ENCODE results near the gene GLB1L.
"Not testable (repeated sequence)": the region's sequence is repeated elsewhere in the genome, so short reads cannot be mapped to it uniquely, and the experiment has no call there.

GLB1L gene

GRCh38 chr2:219245148-219245898 is at the start of gene GLB1L, which contains the start of gene STK16:
Gene GLB1L (minus strand): TSS chr2:219245444. CDS start chr2:219243573, 1,871 bp downstream.
Gene STK16 (plus strand): TSS chr2:219245479. CDS start chr2:219246000, 521 bp downstream.
- Histone ChIP-seq H3K4me3 (ENCODE audit: low read length) (peak within 1 kb of the TSS; percentile 71), H3K27me3 (ENCODE audit: insufficient read depth, low read length) (no peaks in the 10 kb centered on the region), H3K9me3 (ENCODE audit: low read length) (no peaks in the 10 kb centered on the region), H2AFZ (ENCODE audit: low read depth, low read length) (peak within 1 kb of the TSS; percentile 23), H3K36me3 (ENCODE audit: insufficient read depth, low read length) (peaks cover 19% of the 10 kb centered on the region), H3K4me1 (ENCODE audit: insufficient read depth, low read length) (peaks cover 18% of the 10 kb centered on the region)

GRCh38 chr2:219294356-219295351 is 49.4 kb upstream of the GLB1L start:
- H3K27me3 ChIP-seq (ENCODE audit: insufficient read depth, low read length): peaks cover 12% of the 10 kb centered on the region
- H3K4me1 ChIP-seq (ENCODE audit: insufficient read depth, low read length): peaks cover 21% of the 10 kb centered on the region
- H2AFZ ChIP-seq (ENCODE audit: low read depth, low read length): peak overlapping the region; percentile 71
- no peaks in the 10 kb centered on the region for H3K36me3 ChIP-seq (ENCODE audit: insufficient read depth, low read length)
- no peaks in the 10 kb centered on the region for H3K9me3 ChIP-seq (ENCODE audit: low read length)
- H3K4me3 ChIP-seq (ENCODE audit: low read length): peak overlapping the region; percentile 78

DNA sequence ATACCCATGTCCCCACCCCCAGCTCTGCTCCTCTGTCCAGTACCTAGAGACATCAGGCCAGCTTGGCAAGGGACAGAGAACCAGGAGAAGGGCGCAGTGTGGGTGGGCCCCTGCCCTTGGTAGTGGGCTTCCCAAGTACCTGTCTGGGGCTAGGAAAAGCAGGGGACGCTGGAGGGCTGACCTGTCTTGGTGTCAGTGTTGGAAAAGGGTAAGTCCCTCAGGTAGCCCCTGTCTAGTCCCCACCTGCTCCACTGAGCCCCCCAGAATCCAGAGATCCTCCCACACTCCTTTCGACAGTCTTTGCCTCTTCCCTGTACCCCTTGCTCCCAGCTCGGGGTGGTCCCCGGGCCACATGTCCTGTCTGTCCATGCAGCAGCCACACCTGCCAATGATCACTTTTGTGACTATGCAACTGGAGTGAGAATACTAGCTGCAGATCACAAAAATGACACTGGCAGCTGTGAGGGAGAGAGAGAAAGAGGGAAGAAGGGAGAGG is 48.5 kb upstream of the GLB1L start:
- H3K9me3 ChIP-seq (ENCODE audit: low read length): no peaks in the 10 kb centered on the region
- peaks cover 12% of the 10 kb centered on the region for H3K4me1 ChIP-seq (ENCODE audit: insufficient read depth, low read length)
- no peak overlapping the region for H2AFZ ChIP-seq (ENCODE audit: low read depth, low read length)
- peaks cover 8% of the 10 kb centered on the region for H3K27me3 ChIP-seq (ENCODE audit: insufficient read depth, low read length)
- no peak overlapping the region for H3K4me3 ChIP-seq (ENCODE audit: low read length)
- H3K36me3 ChIP-seq (ENCODE audit: insufficient read depth, low read length): no peaks in the 10 kb centered on the region

DNA sequence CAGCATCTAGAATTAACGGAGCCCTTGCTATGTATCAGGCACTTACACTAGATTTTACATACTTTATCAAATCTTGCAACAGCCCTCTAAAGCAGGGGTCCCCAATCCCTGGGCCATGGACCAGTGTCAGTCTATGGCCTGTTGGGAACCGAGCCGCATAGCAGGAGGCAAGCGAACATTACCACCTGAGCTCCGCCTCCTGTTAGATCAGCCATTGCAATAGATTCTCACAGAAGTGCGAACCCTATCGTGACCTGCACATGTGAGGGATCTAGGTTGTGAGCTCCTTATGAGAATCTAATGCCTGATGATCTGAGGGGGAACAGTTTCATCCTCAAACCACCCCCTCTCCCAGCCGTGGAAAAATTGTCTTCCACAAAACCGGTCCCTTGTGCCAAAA is 47.4 kb upstream of the GLB1L start:
- peaks cover 11% of the 10 kb centered on the region for H3K4me1 ChIP-seq (ENCODE audit: insufficient read depth, low read length)
- no peak overlapping the region for H2AFZ ChIP-seq (ENCODE audit: low read depth, low read length)
- no peak overlapping the region for H3K4me3 ChIP-seq (ENCODE audit: low read length)
- no peaks in the 10 kb centered on the region for H3K9me3 ChIP-seq (ENCODE audit: low read length)
- H3K36me3 ChIP-seq (ENCODE audit: insufficient read depth, low read length): no peaks in the 10 kb centered on the region
- peaks cover 6% of the 10 kb centered on the region for H3K27me3 ChIP-seq (ENCODE audit: insufficient read depth, low read length)

- peaks cover 11% of the 10 kb centered on the region for H3K4me1 ChIP-seq (ENCODE audit: insufficient read depth, low read length)
- no peak overlapping the region for H2AFZ ChIP-seq (ENCODE audit: low read depth, low read length)
- no peak overlapping the region for H3K4me3 ChIP-seq (ENCODE audit: low read length)
- no peaks in the 10 kb centered on the region for H3K9me3 ChIP-seq (ENCODE audit: low read length)
- peaks cover 3% of the 10 kb centered on the region for H3K27me3 ChIP-seq (ENCODE audit: insufficient read depth, low read length)
- H3K36me3 ChIP-seq (ENCODE audit: insufficient read depth, low read length): no peaks in the 10 kb centered on the region
These were observed 46.8 kb upstream of the GLB1L start for GRCh38 chr2:219291910-219292490.

- no peak overlapping the region for H3K4me3 ChIP-seq (ENCODE audit: low read length)
- no peaks in the 10 kb centered on the region for H3K36me3 ChIP-seq (ENCODE audit: insufficient read depth, low read length)
- peaks cover 17% of the 10 kb centered on the region for H3K4me1 ChIP-seq (ENCODE audit: insufficient read depth, low read length)
These were observed 46.1 kb upstream of the GLB1L start for GRCh38 chr2:219291394-219291793.

GRCh38 chr2:219290381-219291171 is 45.3 kb upstream of the GLB1L start:
- peaks cover 19% of the 10 kb centered on the region for H3K4me1 ChIP-seq (ENCODE audit: insufficient read depth, low read length)
- no peak overlapping the region for H2AFZ ChIP-seq (ENCODE audit: low read depth, low read length)
- no peak overlapping the region for H3K4me3 ChIP-seq (ENCODE audit: low read length)
- no peaks in the 10 kb centered on the region for H3K27me3 ChIP-seq (ENCODE audit: insufficient read depth, low read length)
- H3K36me3 ChIP-seq (ENCODE audit: insufficient read depth, low read length): no peaks in the 10 kb centered on the region
- no peaks in the 10 kb centered on the region for H3K9me3 ChIP-seq (ENCODE audit: low read length)

More at GRCh38 chr2:219291394-219291793, 46.1 kb upstream of the GLB1L start:
- Histone ChIP-seq H3K9me3 (ENCODE audit: low read length) (no peaks in the 10 kb centered on the region), H3K27me3 (ENCODE audit: insufficient read depth, low read length) (peaks cover 1% of the 10 kb centered on the region), H2AFZ (ENCODE audit: low read depth, low read length) (no peak overlapping the region)

DNA sequence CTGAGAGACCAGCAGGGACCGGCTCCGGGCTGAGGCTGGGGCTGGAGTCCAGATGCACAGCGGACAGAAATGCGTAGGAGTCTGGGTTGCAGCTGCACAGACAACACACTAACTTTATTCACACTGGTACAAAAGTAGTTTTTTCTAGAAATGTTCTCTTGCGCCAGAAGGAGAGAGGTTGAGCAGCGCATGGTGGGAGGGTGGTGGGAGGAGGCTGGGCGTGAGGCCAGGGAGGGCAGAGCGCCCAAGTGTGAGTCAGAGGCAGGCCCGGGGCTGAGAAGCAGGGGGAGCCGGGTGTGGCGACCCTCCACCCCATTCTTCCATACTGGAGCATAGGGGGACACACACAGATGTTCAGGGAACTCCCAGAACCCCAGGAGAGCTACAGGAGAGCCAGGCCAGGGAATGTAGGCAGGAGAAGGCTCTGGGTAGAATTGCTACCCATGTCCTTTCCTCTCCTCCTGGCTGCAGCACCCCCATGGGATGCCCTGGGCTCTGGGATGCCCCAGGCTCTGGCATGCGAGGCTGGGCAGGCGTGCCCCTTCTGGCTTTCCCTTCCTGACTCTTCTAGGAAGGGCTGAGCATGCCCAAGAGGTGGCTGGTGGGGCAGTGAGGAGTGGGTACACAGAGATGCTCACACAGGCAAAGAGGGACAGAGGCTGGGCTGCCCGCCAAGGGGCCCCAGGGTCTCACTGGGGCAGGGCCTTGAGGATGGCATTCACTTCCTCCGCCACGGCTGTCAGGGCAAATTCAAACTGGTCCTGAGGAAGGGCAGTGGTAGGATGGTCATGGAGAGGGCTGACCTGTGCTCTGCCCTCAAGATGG is 44.5 kb upstream of the GLB1L start:
- Histone ChIP-seq H3K9me3 (ENCODE audit: low read length) (no peaks in the 10 kb centered on the region), H3K27me3 (ENCODE audit: insufficient read depth, low read length) (no peaks in the 10 kb centered on the region), H3K4me3 (ENCODE audit: low read length) (no peak overlapping the region), H2AFZ (ENCODE audit: low read depth, low read length) (no peak overlapping the region), H3K4me1 (ENCODE audit: insufficient read depth, low read length) (peaks cover 15% of the 10 kb centered on the region), H3K36me3 (ENCODE audit: insufficient read depth, low read length) (peaks cover 5% of the 10 kb centered on the region)

DNA sequence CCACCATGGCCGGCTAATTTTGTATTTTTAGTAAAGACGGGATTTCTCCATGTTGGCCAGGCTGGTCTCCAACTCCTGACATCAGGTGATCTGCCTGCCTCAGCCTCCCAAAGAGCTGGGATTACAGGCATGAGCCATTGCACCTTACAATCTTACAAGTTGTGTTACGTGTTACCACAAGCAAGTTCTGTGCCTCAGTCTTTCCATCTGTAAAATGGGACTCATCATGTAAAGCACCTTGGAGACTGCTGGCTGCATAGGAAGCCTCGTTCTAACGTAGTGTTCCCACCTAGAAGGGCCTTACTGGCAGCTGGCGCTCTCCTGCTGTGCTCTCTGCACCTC is 43.9 kb upstream of the GLB1L start:
- Histone ChIP-seq H2AFZ (ENCODE audit: low read depth, low read length) (no peak overlapping the region), H3K36me3 (ENCODE audit: insufficient read depth, low read length) (peaks cover 10% of the 10 kb centered on the region), H3K27me3 (ENCODE audit: insufficient read depth, low read length) (no peaks in the 10 kb centered on the region), H3K9me3 (ENCODE audit: low read length) (no peaks in the 10 kb centered on the region), H3K4me3 (ENCODE audit: low read length) (no peak overlapping the region), H3K4me1 (ENCODE audit: insufficient read depth, low read length) (peaks cover 11% of the 10 kb centered on the region)

GRCh38 chr2:219287580-219288265 is 42.5 kb upstream of the GLB1L start:
- no peaks in the 10 kb centered on the region for H3K27me3 ChIP-seq (ENCODE audit: insufficient read depth, low read length)
- no peak overlapping the region for H3K4me3 ChIP-seq (ENCODE audit: low read length)
- no peaks in the 10 kb centered on the region for H3K9me3 ChIP-seq (ENCODE audit: low read length)
- H2AFZ ChIP-seq (ENCODE audit: low read depth, low read length): no peak overlapping the region
- H3K4me1 ChIP-seq (ENCODE audit: insufficient read depth, low read length): peaks cover 8% of the 10 kb centered on the region
- peaks cover 19% of the 10 kb centered on the region for H3K36me3 ChIP-seq (ENCODE audit: insufficient read depth, low read length)

GRCh38 chr2:219287116-219287440 is 41.8 kb upstream of the GLB1L start:
- peaks cover 19% of the 10 kb centered on the region for H3K36me3 ChIP-seq (ENCODE audit: insufficient read depth, low read length)
- H3K4me3 ChIP-seq (ENCODE audit: low read length); H3K4me1 ChIP-seq (ENCODE audit: insufficient read depth, low read length); H2AFZ ChIP-seq (ENCODE audit: low read depth, low read length); H3K27me3 ChIP-seq (ENCODE audit: insufficient read depth, low read length); H3K9me3 ChIP-seq (ENCODE audit: low read length): not testable (repeated sequence)

All from neuron (in vitro differentiated cells).